H9 (cell line): ENCODE results near the gene GEN1. TPM values are rescaled to one million over a fixed set of nuclear protein-coding genes. Genes with fewer than 3 reads are reported as not detected.

Source experiments
- DNase-seq: peaks from one replicate; pipeline ENCODE4 v3.0.0-alpha.2; 2017
- H2AFZ ChIP-seq: one replicate; pipeline ENCODE4 v1.6.1; 2013; ENCODE audit warnings: mild to moderate bottlenecking, low read length, control low read depth, moderate library complexity
- H2AK5ac ChIP-seq: 2 replicates; pipeline ENCODE4 v1.6.1; 2013; ENCODE audit warnings: low read length, control low read depth, mixed read lengths; ENCODE audit not compliant: insufficient read length
- H2BK120ac ChIP-seq: one replicate; pipeline ENCODE4 v1.6.1; 2013; ENCODE audit warnings: low read depth, mild to moderate bottlenecking, low read length, control low read depth, inconsistent platforms; ENCODE audit not compliant: poor library complexity, severe bottlenecking
- H2BK12ac ChIP-seq: 2 replicates; pipeline ENCODE4 v1.6.1; 2013; ENCODE audit warnings: low read length, control low read depth, mixed read lengths, low read depth; ENCODE audit not compliant: insufficient read length
- H2BK15ac ChIP-seq: 2 replicates; pipeline ENCODE4 v1.6.1; 2013; ENCODE audit warnings: low read depth, low read length, control low read depth
- H2BK20ac ChIP-seq: one replicate; pipeline ENCODE4 v1.6.1; 2013; ENCODE audit warnings: low read depth, mild to moderate bottlenecking, low read length, control low read depth, inconsistent platforms; ENCODE audit not compliant: poor library complexity, severe bottlenecking
- H2BK5ac ChIP-seq: 2 replicates; pipeline ENCODE4 v1.6.1; 2013; ENCODE audit warnings: low read length, control low read depth, mixed read lengths; ENCODE audit not compliant: insufficient read length
- H3K14ac ChIP-seq: 2 replicates; pipeline ENCODE4 v1.6.1; 2013; ENCODE audit warnings: low read length, control low read depth; ENCODE audit not compliant: insufficient read depth
- H3K18ac ChIP-seq: 2 replicates; pipeline ENCODE4 v1.6.1; 2013; ENCODE audit warnings: low read depth, mild to moderate bottlenecking, mixed read lengths, low read length, control low read depth; ENCODE audit not compliant: insufficient read length
- H3K23ac ChIP-seq: 2 replicates; pipeline ENCODE4 v1.6.1; 2013; ENCODE audit warnings: low read length, control low read depth, mixed read lengths, low read depth; ENCODE audit not compliant: insufficient read length
- H3K23me2 ChIP-seq: 2 replicates; pipeline ENCODE4 v1.6.1; 2013; ENCODE audit warnings: low read depth, mild to moderate bottlenecking, mixed read lengths, low read length, control low read depth; ENCODE audit not compliant: insufficient read length, poor library complexity, severe bottlenecking
- H3K27ac ChIP-seq: 2 replicates; pipeline ENCODE4 v1.5.1; 2013; ENCODE audit warnings: low read length, control low read depth, mixed read lengths, low read depth; ENCODE audit not compliant: insufficient read length
- H3K27me3 ChIP-seq: 2 replicates; pipeline ENCODE4 v1.6.1; 2013; ENCODE audit warnings: low read length, control low read depth, inconsistent platforms; ENCODE audit not compliant: insufficient read depth
- H3K4ac ChIP-seq: 2 replicates; pipeline ENCODE4 v1.6.1; 2013; ENCODE audit warnings: low read depth, mild to moderate bottlenecking, control low read depth, inconsistent platforms, low read length, moderate library complexity
- H3K4me1 ChIP-seq: 2 replicates; pipeline ENCODE4 v1.6.1; 2013; ENCODE audit warnings: low read length, control low read depth, inconsistent platforms; ENCODE audit not compliant: insufficient read depth
- H3K4me2 ChIP-seq: 2 replicates; pipeline ENCODE4 v1.6.1; 2013; ENCODE audit warnings: low read length, control low read depth, mixed read lengths; ENCODE audit not compliant: insufficient read length, insufficient read depth
- H3K56ac ChIP-seq: 2 replicates; pipeline ENCODE4 v1.6.1; 2013; ENCODE audit warnings: low read depth, mild to moderate bottlenecking, mixed read lengths, low read length, control low read depth; ENCODE audit not compliant: insufficient read length
- H3K79me1 ChIP-seq: 2 replicates; pipeline ENCODE4 v1.6.1; 2013; ENCODE audit warnings: low read depth, mild to moderate bottlenecking, moderate library complexity, low read length, control low read depth, inconsistent platforms; ENCODE audit not compliant: insufficient read depth, poor library complexity, severe bottlenecking
- H3K79me2 ChIP-seq: 2 replicates; pipeline ENCODE4 v1.6.1; 2013; ENCODE audit warnings: low read length, control low read depth, inconsistent platforms; ENCODE audit not compliant: insufficient read depth
- H3K9ac ChIP-seq: 2 replicates; pipeline ENCODE4 v1.6.1; 2013; ENCODE audit warnings: low read length, control low read depth, mixed read lengths; ENCODE audit not compliant: insufficient read length; ENCODE audit errors: extremely low read depth
- H3K9me3 ChIP-seq: one replicate; pipeline ENCODE4 v1.6.1; 2013; ENCODE audit warnings: low read depth, low read length, inconsistent platforms; ENCODE audit not compliant: control insufficient read depth
- H3T11ph ChIP-seq: one replicate; pipeline ENCODE4 v1.6.1; 2013; ENCODE audit warnings: mild to moderate bottlenecking, low read length, control low read depth, inconsistent platforms
- H4K20me1 ChIP-seq: one replicate; pipeline ENCODE4 v1.6.1; 2013; ENCODE audit not compliant: control insufficient read depth, insufficient read length, insufficient read depth
- H4K5ac ChIP-seq: 2 replicates; pipeline ENCODE4 v1.6.1; 2013; ENCODE audit warnings: low read depth, mild to moderate bottlenecking, mixed read lengths, low read length, control low read depth; ENCODE audit not compliant: insufficient read length
- H4K8ac ChIP-seq: replicated peaks from 2 replicates; pipeline ENCODE4 v1.6.1; 2013; ENCODE audit warnings: low read length, control low read depth, mixed read lengths, low read depth; ENCODE audit not compliant: insufficient read length
- H4K91ac ChIP-seq: 2 replicates; pipeline ENCODE4 v1.6.1; 2013; ENCODE audit warnings: low read depth, mild to moderate bottlenecking, moderate library complexity, mixed read lengths, low read length, control low read depth; ENCODE audit not compliant: insufficient read length
- H3K27ac Mint-ChIP-seq, 3 experiments: 2 replicates in 2 of 3; 3 replicates in 1 of 3; pipeline ENCODE4 v1.8.0; 2020 to 2021; ENCODE audit warnings: mixed read lengths in 3 of 3, mild to moderate bottlenecking in 1 of 3, moderate library complexity in 1 of 3
- H3K27me3 Mint-ChIP-seq: 2 replicates; pipeline ENCODE4 v1.8.0; 2021; ENCODE audit warnings: low read depth, mild to moderate bottlenecking, moderate library complexity, mixed read lengths
- H3K36me3 Mint-ChIP-seq, 3 experiments: 2 replicates in 2 of 3; 3 replicates in 1 of 3; pipeline ENCODE4 v1.8.0; 2020 to 2021; ENCODE audit warnings: low read depth in 3 of 3, mixed read lengths in 3 of 3; ENCODE audit not compliant: insufficient read depth in 1 of 3
- H3K4me1 Mint-ChIP-seq, 2 experiments: 2 replicates each; pipeline ENCODE4 v1.8.0; 2020; ENCODE audit warnings: mixed read lengths in 2 of 2
- H3K4me3 Mint-ChIP-seq, 2 experiments: 2 replicates in 1 of 2; 3 replicates in 1 of 2; pipeline ENCODE4 v1.8.0; 2020 to 2021; ENCODE audit warnings: mild to moderate bottlenecking in 2 of 2, mixed read lengths in 2 of 2, moderate library complexity in 1 of 2
- H3K9me3 Mint-ChIP-seq, 2 experiments: 2 replicates in 1 of 2; 3 replicates in 1 of 2; pipeline ENCODE4 v1.8.0; 2020; ENCODE audit warnings: mild to moderate bottlenecking in 2 of 2, mixed read lengths in 2 of 2, moderate library complexity in 1 of 2
- CTCF ChIP-seq: fragments of 200-600 bp; sonication (generic); conservative IDR thresholded peaks from 3 replicates; pipeline ENCODE4 v1.8.0; 2021; ENCODE audit warnings: antibody characterized with exemption, mild to moderate bottlenecking
- WGBS: extraction: QIAGEN DNeasy Blood & Tissue Kit; methylation state at CpG from one replicate; pipeline ENCODE4 v1.1.7; 2013; ENCODE audit warnings: missing lambda C conversion rate, low lambda C conversion rate, mixed read lengths; ENCODE audit not compliant: insufficient read length; ENCODE audit errors: extremely low coverage; 5-methylcytosine and 5-hydroxymethylcytosine counted together
- total RNA-seq: library from RNA; stranded (reverse); gene quantifications from 2 replicates; pipeline ENCODE4 v1.2.1, GENCODE V29; 2021

Gene GEN1
- total RNA-seq, 1 experiment from 2014 or later: 28.1 TPM

- H3K23me2 ChIP-seq: no peaks in the 10 kb centered on the region
- no peak overlapping the region for H2BK120ac ChIP-seq
- no peak overlapping the region for H2BK15ac ChIP-seq
- no peaks in the 10 kb centered on the region for H3K9me3 ChIP-seq
- no peaks in the 10 kb centered on the region for H4K20me1 ChIP-seq
- Mint-ChIP-seq H3K9me3 (no peaks in the 10 kb centered on the region), H3K27ac (no peak overlapping the region), H3K4me1 (peaks cover 0 to 4% of the 10 kb centered on the region in 2 experiments; a peak in 1 of 4 replicates), H3K27me3 (peaks cover 4% of the 10 kb centered on the region), H3K4me3 (no peak overlapping the region), H3K36me3 (no peaks in the 10 kb centered on the region)
- H2BK5ac ChIP-seq: no peak overlapping the region
- H2BK12ac ChIP-seq: no peak overlapping the region
- H2BK20ac ChIP-seq: no peak overlapping the region
- H3K18ac ChIP-seq: no peak overlapping the region
- no CpG with 5 or more reads among the region's 5 CpGs for WGBS
- no peak overlapping the region for H4K5ac ChIP-seq
- no peaks in the 10 kb centered on the region for H3K27me3 ChIP-seq
- H3K23ac ChIP-seq: no peak overlapping the region
- no peak overlapping the region for H4K8ac ChIP-seq
- no peak overlapping the region for H3K4ac ChIP-seq
- H2AK5ac ChIP-seq: no peak overlapping the region
- H3K4me1 ChIP-seq: no peaks in the 10 kb centered on the region; the same call in 1 of the 2 replicates
- DNase-seq: no peak
- no peak overlapping the region for H2AFZ ChIP-seq
- no peak overlapping the region for H3K4me2 ChIP-seq
- no peaks in the 10 kb centered on the region for H3K79me1 ChIP-seq
- H3K79me2 ChIP-seq: no peaks in the 10 kb centered on the region
- H3K27ac ChIP-seq: no peak overlapping the region
- H3K56ac ChIP-seq: no peak overlapping the region
- no peak overlapping the region for H3T11ph ChIP-seq
- H4K91ac ChIP-seq: no peak overlapping the region
- H3K9ac ChIP-seq: no peak overlapping the region
- no peak for TF ChIP-seq CTCF
- H3K14ac ChIP-seq: no peak overlapping the region
These were observed 46.3 kb downstream of the GEN1 start for GRCh38 chr2:17800219-17800618.
